HepG2 (cell line): ENCODE data around the gene HLA-F. TPM values are rescaled to one million over a fixed set of nuclear protein-coding genes. Genes with fewer than 3 reads are reported as not detected.

ENCODE experiments used
- ATAC-seq: fragments of 200-7000 bp; cut with Tn5 transposase; 3 replicates; pipeline ENCODE4 v1.9.1; 2020; ENCODE audit warnings: mild to moderate bottlenecking, moderate library complexity
- BruUV-seq: library from RNA; stranded (reverse); fragments of 400-500 nt; replicated peaks from 2 replicates; lab custom pipeline; 2021; lab: Mats Ljungman, UMichigan
- CTCF ChIA-PET: fragments of 300-600 bp; formaldehyde crosslinking; extraction: SDS; loops from one replicate; lab custom pipeline; 2021; ENCODE audit warnings: low total read pairs, inconsistent platforms, low intra/inter-chr PET ratio; lab: Yijun Ruan, JAX
- POLR2A ChIA-PET: fragments of 350-600 bp; sonication (Branson Sonifier 250); formaldehyde crosslinking; loops from one replicate; lab custom pipeline; 2020; ENCODE audit warnings: antibody characterized with exemption, inconsistent platforms; lab: Yijun Ruan, JAX
- DNase-seq: peaks from one replicate; pipeline ENCODE4 v3.0.0-alpha.2; 2015; ENCODE audit warnings: low spot score
- FAIRE-seq: peaks from 3 replicates; lab custom pipeline; 2011; peaks lifted over from hg19 to GRCh38; lab: Jason Lieb, UNC
- H2AFZ ChIP-seq: one replicate; pipeline ENCODE4 v1.6.1; 2011; ENCODE audit warnings: low read length, inconsistent platforms
- H3K27ac ChIP-seq: fragments of 300-600 bp; 3 replicates; pipeline ENCODE4 v1.8.0; 2011; ENCODE audit warnings: mixed run types, mild to moderate bottlenecking, mixed read lengths, low read length, inconsistent platforms; ENCODE audit not compliant: insufficient read depth; ENCODE audit errors: extremely low read length
- H3K27me3 ChIP-seq, 2 experiments: fragments of 200-600 bp in 1 of 2; 2 replicates in 1 of 2; 3 replicates in 1 of 2; pipeline versions ENCODE4 v1.6.0 to v1.8.0; 2011; ENCODE audit warnings: low read length in 2 of 2, mild to moderate bottlenecking in 2 of 2, moderate library complexity in 2 of 2, inconsistent platforms in 1 of 2; ENCODE audit not compliant: insufficient read depth in 2 of 2, control insufficient read depth in 1 of 2
- H3K36me3 ChIP-seq, 2 experiments: fragments of 200-600 bp in 1 of 2; replicated peaks in 1 of 2; 2 replicates in 1 of 2; 3 replicates in 1 of 2; pipeline versions ENCODE4 v1.5.1 to v1.8.0; 2011; ENCODE audit warnings: low read length in 2 of 2, inconsistent platforms in 1 of 2; ENCODE audit not compliant: insufficient read depth in 2 of 2, control insufficient read depth in 1 of 2
- H3K4me1 ChIP-seq: 2 replicates; pipeline ENCODE4 v1.5.1; 2012; ENCODE audit warnings: low read length, inconsistent platforms; ENCODE audit not compliant: insufficient read depth
- H3K4me2 ChIP-seq: 2 replicates; pipeline ENCODE4 v1.6.0; 2011; ENCODE audit warnings: low read depth, low read length, inconsistent platforms
- H3K4me3 ChIP-seq, 3 experiments: fragments of 200-600 bp in 1 of 3; sonication (generic), shearing (Covaris generic) in 1 of 3; replicated peaks in 1 of 3; 2 replicates each; pipeline ENCODE4 v1.5.1; 2011 to 2016; ENCODE audit warnings: low read length in 3 of 3, inconsistent platforms in 2 of 3, low read depth in 2 of 3, mild to moderate bottlenecking in 2 of 3, control low read depth in 1 of 3, mixed read lengths in 1 of 3; ENCODE audit not compliant: insufficient read depth in 1 of 3
- H3K79me2 ChIP-seq: one replicate; pipeline ENCODE4 v1.6.1; 2011; ENCODE audit warnings: low read length, inconsistent platforms; ENCODE audit not compliant: insufficient read depth
- H3K9ac ChIP-seq: 2 replicates; pipeline ENCODE4 v1.6.0; 2011; ENCODE audit warnings: mild to moderate bottlenecking, low read depth, low read length, inconsistent platforms; ENCODE audit not compliant: insufficient read depth
- H3K9me3 ChIP-seq: 2 replicates; pipeline ENCODE4 v1.5.1; 2012; ENCODE audit warnings: mild to moderate bottlenecking, low read length
- H4K20me1 ChIP-seq: 2 replicates; pipeline ENCODE4 v1.6.0; 2011; ENCODE audit warnings: inconsistent platforms, mild to moderate bottlenecking, low read length, moderate library complexity; ENCODE audit not compliant: insufficient read depth
- ADNP ChIP-seq: sonication (generic); formaldehyde crosslinking; IDR thresholded peaks from 2 replicates; pipeline ENCODE4 v1.4.0; 2020; ENCODE audit warnings: missing genetic modification reagents
- GTF3A ChIP-seq: sonication (generic); formaldehyde crosslinking; conservative IDR thresholded peaks from 2 replicates; pipeline ENCODE4 v1.4.0; 2020; ENCODE audit warnings: mild to moderate bottlenecking, missing genetic modification reagents
- NONO ChIP-seq, 2 experiments: fragments of 450-650 bp in 1 of 2; sonication (generic) in 1 of 2; formaldehyde crosslinking in 1 of 2; IDR thresholded peaks in 1 of 2; conservative IDR thresholded peaks in 1 of 2; 2 replicates each; pipeline versions ENCODE4 v1.6.1 to v1.8.0; 2017 to 2022; ENCODE audit warnings: mild to moderate bottlenecking in 1 of 2, missing genetic modification reagents in 1 of 2, moderate library complexity in 1 of 2
- SALL2 ChIP-seq: sonication (generic); formaldehyde crosslinking; IDR thresholded peaks from 2 replicates; pipeline ENCODE4 v1.8.1; 2023; ENCODE audit warnings: mild to moderate bottlenecking, missing genetic modification reagents, inconsistent platforms
- ZBTB1 ChIP-seq: sonication (generic); formaldehyde crosslinking; IDR thresholded peaks from 2 replicates; pipeline ENCODE4 v1.4.0; 2020; ENCODE audit warnings: missing genetic modification reagents, borderline replicate concordance
- ZFP82 ChIP-seq: sonication (generic); formaldehyde crosslinking; IDR thresholded peaks from 2 replicates; pipeline ENCODE4 v1.5.1; 2020; ENCODE audit warnings: mild to moderate bottlenecking, missing genetic modification reagents, borderline replicate concordance
- ZNF101 ChIP-seq: sonication (generic); formaldehyde crosslinking; IDR thresholded peaks from 2 replicates; pipeline ENCODE4 v1.4.0; 2020; ENCODE audit warnings: mild to moderate bottlenecking, low read depth, missing genetic modification reagents, borderline replicate concordance
- ZSCAN5A ChIP-seq: sonication (generic); formaldehyde crosslinking; IDR thresholded peaks from 2 replicates; pipeline ENCODE4 v1.8.0; 2022; ENCODE audit warnings: mild to moderate bottlenecking, missing genetic modification reagents, borderline replicate concordance
- WGBS: methylation state at CpG from one replicate; pipeline ENCODE4 v1.1.6; 2017; ENCODE audit warnings: low lambda C conversion rate; 5-methylcytosine and 5-hydroxymethylcytosine counted together
- in situ Hi-C: cut with HindIII; loops from 2 replicates; pipeline ENCODE4 v1.10.0; 2017; ENCODE audit warnings: low pct_unique_long_range_greater_than_20kb; ENCODE audit not compliant: extremely low pct_ligation_motif_present
- intact Hi-C: fragments of 100-400 bp; cut with micrococcal nuclease; formaldehyde crosslinking; loops from one replicate; pipeline ENCODE4 v1.10.0; 2022; ENCODE audit not compliant: unreplicated experiment
- polyA plus RNA-seq, 8 experiments: library from polyadenylated mRNA; depleted of rRNA in 3 of 8; stranded (reverse) in 7 of 8; unstranded in 1 of 8; fragments of >200 nt; fragmentation: Illumina TruSeq in 4 of 8; extraction: Trizol in 4 of 8; gene quantifications; 2 replicates each; pipeline versions ENCODE4 v1.2.1 to v1.2.3, GENCODE V29; 2011 to 2016; ENCODE audit warnings: low read depth in 4 of 8, missing spikeins in 1 of 8, mixed read lengths in 1 of 8; ENCODE audit not compliant: insufficient read depth in 1 of 8
- total RNA-seq, 5 experiments: library from RNA; depleted of rRNA; stranded (reverse); fragments of >200 nt; fragmentation: Illumina TruSeq; extraction: Trizol; gene quantifications; 2 replicates each; pipeline ENCODE4 v1.2.3, GENCODE V29; 2016; ENCODE audit warnings: low read depth in 1 of 5
- TF ChIP-seq, protein P1 (sequence below): sonication (generic); formaldehyde crosslinking; IDR thresholded peaks from 2 replicates; pipeline ENCODE4 v1.8.0; 2023; ENCODE audit warnings: mild to moderate bottlenecking, missing genetic modification reagents
- TF ChIP-seq, protein P2 (sequence below): sonication (generic); formaldehyde crosslinking; IDR thresholded peaks from 2 replicates; pipeline ENCODE4 v1.4.0; 2020; ENCODE audit warnings: mild to moderate bottlenecking, low read depth, missing genetic modification reagents
- TF ChIP-seq, protein P3 (sequence below): sonication (generic); formaldehyde crosslinking; IDR thresholded peaks from 2 replicates; pipeline ENCODE4 v1.4.0; 2020; ENCODE audit warnings: missing genetic modification reagents
- TF ChIP-seq, protein P4 (sequence below): sonication (generic); formaldehyde crosslinking; IDR thresholded peaks from 2 replicates; pipeline ENCODE4 v1.4.0; 2020; ENCODE audit warnings: missing genetic modification reagents, borderline replicate concordance

HLA-F gene
- total and polyA plus RNA-seq, 2 of the 13 experiments (the other 11 are each of a cell fraction or from before 2014, with no cell fraction given): 6.0 to 6.1 TPM

- TF ChIP-seq SALL2 (CRISPR knock-in tag) (no peak), ZBTB1 (no peak), NONO (IDR thresholded peaks at IDR 0.05) (no peak), NONO (CRISPR knock-in tag; conservative IDR thresholded peaks at IDR 0.05) (no peak)
- TF ChIP-seq, protein P1, sequence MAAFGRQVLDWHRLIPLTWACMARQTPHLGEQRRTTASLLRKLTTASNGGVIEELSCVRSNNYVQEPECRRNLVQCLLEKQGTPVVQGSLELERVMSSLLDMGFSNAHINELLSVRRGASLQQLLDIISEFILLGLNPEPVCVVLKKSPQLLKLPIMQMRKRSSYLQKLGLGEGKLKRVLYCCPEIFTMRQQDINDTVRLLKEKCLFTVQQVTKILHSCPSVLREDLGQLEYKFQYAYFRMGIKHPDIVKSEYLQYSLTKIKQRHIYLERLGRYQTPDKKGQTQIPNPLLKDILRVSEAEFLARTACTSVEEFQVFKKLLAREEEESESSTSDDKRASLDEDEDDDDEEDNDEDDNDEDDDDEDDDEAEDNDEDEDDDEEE (CRISPR knock-in tag): no peak
Observed at GRCh38 chr6:29730575-29731126, 7.4 kb downstream of the HLA-F start (continued).

DNA sequence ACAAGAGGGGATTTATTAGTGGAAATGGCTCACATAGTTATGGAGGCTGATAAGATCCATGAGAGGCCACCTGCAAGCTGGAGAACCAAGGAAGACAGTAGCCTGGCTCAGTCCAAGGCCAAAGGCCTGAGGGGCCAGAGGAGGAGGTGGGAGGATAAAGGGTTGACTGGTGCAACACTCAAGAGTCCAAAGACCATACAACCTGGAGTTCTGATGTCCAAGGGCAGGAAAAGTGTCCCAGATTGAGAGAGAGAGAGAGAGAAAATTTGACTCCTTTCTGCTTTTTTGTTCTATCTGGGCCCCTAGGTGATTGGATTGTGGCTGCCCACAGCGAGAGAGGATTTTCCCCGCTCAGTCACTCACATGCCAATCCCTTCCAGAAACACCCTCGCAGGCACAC is 8.0 kb downstream of the HLA-F start:
- no TSS peak for BruUV-seq
- Histone ChIP-seq H3K36me3 (no peaks in the 10 kb centered on the region), H3K4me2 (no peak overlapping the region), H3K79me2 (no peaks in the 10 kb centered on the region), H3K4me1 (peaks cover 5% of the 10 kb centered on the region; the same call in 1 of the 2 replicates), H3K4me3 (no peak overlapping the region), H3K9me3 (no peaks in the 10 kb centered on the region), H4K20me1 (no peaks in the 10 kb centered on the region), H2AFZ (no peak overlapping the region), H3K27ac (no peak overlapping the region), H3K27me3 (no peaks in the 10 kb centered on the region), H3K9ac (no peak overlapping the region)
- intact Hi-C loops: no loop called here
- FAIRE-seq (no peak), DNase-seq (no peak), ATAC-seq (no peak)
- POLR2A ChIA-PET: no interaction called here
- in situ Hi-C loops: no loop called here
- CTCF ChIA-PET: no interaction called here
- 21% methylated on average over 3 of the region's 3 CpGs for WGBS
- no peak for TF ChIP-seq GTF3A
- TF ChIP-seq, protein P2, sequence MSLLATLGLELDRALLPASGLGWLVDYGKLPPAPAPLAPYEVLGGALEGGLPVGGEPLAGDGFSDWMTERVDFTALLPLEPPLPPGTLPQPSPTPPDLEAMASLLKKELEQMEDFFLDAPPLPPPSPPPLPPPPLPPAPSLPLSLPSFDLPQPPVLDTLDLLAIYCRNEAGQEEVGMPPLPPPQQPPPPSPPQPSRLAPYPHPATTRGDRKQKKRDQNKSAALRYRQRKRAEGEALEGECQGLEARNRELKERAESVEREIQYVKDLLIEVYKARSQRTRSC: no peak
- no peak for TF ChIP-seq ADNP (CRISPR knock-in tag)
- TF ChIP-seq, protein P3, sequence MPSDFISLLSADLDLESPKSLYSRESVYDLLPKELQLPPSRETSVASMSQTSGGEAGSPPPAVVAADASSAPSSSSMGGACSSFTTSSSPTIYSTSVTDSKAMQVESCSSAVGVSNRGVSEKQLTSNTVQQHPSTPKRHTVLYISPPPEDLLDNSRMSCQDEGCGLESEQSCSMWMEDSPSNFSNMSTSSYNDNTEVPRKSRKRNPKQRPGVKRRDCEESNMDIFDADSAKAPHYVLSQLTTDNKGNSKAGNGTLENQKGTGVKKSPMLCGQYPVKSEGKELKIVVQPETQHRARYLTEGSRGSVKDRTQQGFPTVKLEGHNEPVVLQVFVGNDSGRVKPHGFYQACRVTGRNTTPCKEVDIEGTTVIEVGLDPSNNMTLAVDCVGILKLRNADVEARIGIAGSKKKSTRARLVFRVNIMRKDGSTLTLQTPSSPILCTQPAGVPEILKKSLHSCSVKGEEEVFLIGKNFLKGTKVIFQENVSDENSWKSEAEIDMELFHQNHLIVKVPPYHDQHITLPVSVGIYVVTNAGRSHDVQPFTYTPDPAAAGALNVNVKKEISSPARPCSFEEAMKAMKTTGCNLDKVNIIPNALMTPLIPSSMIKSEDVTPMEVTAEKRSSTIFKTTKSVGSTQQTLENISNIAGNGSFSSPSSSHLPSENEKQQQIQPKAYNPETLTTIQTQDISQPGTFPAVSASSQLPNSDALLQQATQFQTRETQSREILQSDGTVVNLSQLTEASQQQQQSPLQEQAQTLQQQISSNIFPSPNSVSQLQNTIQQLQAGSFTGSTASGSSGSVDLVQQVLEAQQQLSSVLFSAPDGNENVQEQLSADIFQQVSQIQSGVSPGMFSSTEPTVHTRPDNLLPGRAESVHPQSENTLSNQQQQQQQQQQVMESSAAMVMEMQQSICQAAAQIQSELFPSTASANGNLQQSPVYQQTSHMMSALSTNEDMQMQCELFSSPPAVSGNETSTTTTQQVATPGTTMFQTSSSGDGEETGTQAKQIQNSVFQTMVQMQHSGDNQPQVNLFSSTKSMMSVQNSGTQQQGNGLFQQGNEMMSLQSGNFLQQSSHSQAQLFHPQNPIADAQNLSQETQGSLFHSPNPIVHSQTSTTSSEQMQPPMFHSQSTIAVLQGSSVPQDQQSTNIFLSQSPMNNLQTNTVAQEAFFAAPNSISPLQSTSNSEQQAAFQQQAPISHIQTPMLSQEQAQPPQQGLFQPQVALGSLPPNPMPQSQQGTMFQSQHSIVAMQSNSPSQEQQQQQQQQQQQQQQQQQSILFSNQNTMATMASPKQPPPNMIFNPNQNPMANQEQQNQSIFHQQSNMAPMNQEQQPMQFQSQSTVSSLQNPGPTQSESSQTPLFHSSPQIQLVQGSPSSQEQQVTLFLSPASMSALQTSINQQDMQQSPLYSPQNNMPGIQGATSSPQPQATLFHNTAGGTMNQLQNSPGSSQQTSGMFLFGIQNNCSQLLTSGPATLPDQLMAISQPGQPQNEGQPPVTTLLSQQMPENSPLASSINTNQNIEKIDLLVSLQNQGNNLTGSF (CRISPR knock-in tag): no peak
- TF ChIP-seq, protein P4, sequence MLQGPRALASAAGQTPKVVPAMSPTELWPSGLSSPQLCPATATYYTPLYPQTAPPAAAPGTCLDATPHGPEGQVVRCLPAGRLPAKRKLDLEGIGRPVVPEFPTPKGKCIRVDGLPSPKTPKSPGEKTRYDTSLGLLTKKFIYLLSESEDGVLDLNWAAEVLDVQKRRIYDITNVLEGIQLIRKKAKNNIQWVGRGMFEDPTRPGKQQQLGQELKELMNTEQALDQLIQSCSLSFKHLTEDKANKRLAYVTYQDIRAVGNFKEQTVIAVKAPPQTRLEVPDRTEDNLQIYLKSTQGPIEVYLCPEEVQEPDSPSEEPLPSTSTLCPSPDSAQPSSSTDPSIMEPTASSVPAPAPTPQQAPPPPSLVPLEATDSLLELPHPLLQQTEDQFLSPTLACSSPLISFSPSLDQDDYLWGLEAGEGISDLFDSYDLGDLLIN (CRISPR knock-in tag): no peak
- no peak for TF ChIP-seq ZSCAN5A (CRISPR knock-in tag)
- TF ChIP-seq ZNF101: no peak
- TF ChIP-seq ZFP82 (CRISPR knock-in tag): no peak
